ENCODE results near the gene TDRD5. TPM values are rescaled to one million over a fixed set of nuclear protein-coding genes. Genes with fewer than 3 reads are reported as not detected.

The TDRD5 gene
- total RNA-seq, 1 experiment from 2014 or later, result 0.66 TPM

GRCh38 chr1:179599623-179600249 is 8.1 kb downstream of the TDRD5 start:
- Mint-ChIP-seq H3K27ac (no peak overlapping the region), H3K4me3 (no peak overlapping the region), H3K4me1 (no peaks in the 10 kb centered on the region), H3K27me3 (ENCODE audit: low read depth) (peaks cover 12% of the 10 kb centered on the region), H3K36me3 (peaks cover 9% of the 10 kb centered on the region), H3K9me3 (peaks cover 24% of the 10 kb centered on the region)
- CTCF ChIA-PET, result interaction anchor here (0.5 to 1.7 kb wide), 9 partner anchors 8 to 405 kb away, joined by 3 to 6 read pairs (median 3); partner anchors contain the start of gene TDRD5
- POLR2A ChIA-PET, result no interaction called here
- no peak for ATAC-seq
- no peak for DNase-seq (ENCODE audit: low spot score)
- TF ChIP-seq GRHL2 (CRISPR knock-in tag; IDR thresholded peaks at IDR 0.05; ENCODE audit: insufficient replicate concordance, severe bottlenecking) (no peak), CTCF (IDR thresholded peaks at IDR 0.05) (peak; percentile 27; the same call in 1 of the 2 replicates)

GRCh38 chr1:179601093-179601492 is 9.5 kb downstream of the TDRD5 start:
- Mint-ChIP-seq H3K4me3 (no peak overlapping the region), H3K36me3 (peaks cover 9% of the 10 kb centered on the region), H3K27ac (no peak overlapping the region), H3K27me3 (ENCODE audit: low read depth) (peaks cover 8% of the 10 kb centered on the region), H3K9me3 (peaks cover 24% of the 10 kb centered on the region), H3K4me1 (no peaks in the 10 kb centered on the region)
- ChIA-PET CTCF (interaction anchor here (1.7 kb wide), 1 partner anchor 214 kb away, joined by 6 read pairs; no protein-coding TSS in a partner anchor), POLR2A (no interaction called here)
- DNase-seq (ENCODE audit: low spot score), result no peak
- ATAC-seq, result no peak
- TF ChIP-seq ZNF416 (CRISPR knock-in tag; IDR thresholded peaks at IDR 0.05), result no peak
- no peak for TF ChIP-seq FOXP4 (CRISPR knock-in tag; IDR thresholded peaks at IDR 0.05)
- no peak for TF ChIP-seq ZNF512 (CRISPR knock-in tag; IDR thresholded peaks at IDR 0.05; ENCODE audit: borderline replicate concordance)
- no peak for TF ChIP-seq ZNF263 (CRISPR knock-in tag; IDR thresholded peaks at IDR 0.05; ENCODE audit: low read depth)
- TF ChIP-seq OVOL2 (CRISPR knock-in tag; IDR thresholded peaks at IDR 0.05; ENCODE audit: borderline replicate concordance), result no peak
- TF ChIP-seq PRDM15 (CRISPR knock-in tag; IDR thresholded peaks at IDR 0.05), result no peak
- no peak for TF ChIP-seq RORB (CRISPR knock-in tag; IDR thresholded peaks at IDR 0.05)
- no peak for TF ChIP-seq ATF6 (CRISPR knock-in tag; IDR thresholded peaks at IDR 0.05)
- no peak for TF ChIP-seq USF1 (CRISPR knock-in tag; IDR thresholded peaks at IDR 0.05)
- TF ChIP-seq ZSCAN18 (CRISPR knock-in tag; IDR thresholded peaks at IDR 0.05), result no peak
- no peak for TF ChIP-seq GABPB1 (CRISPR knock-in tag; IDR thresholded peaks at IDR 0.05)
- TF ChIP-seq FOXK1 (CRISPR knock-in tag; IDR thresholded peaks at IDR 0.05), result no peak
- no peak for TF ChIP-seq ZNF425 (CRISPR knock-in tag; conservative IDR thresholded peaks at IDR 0.05)
- TF ChIP-seq TEAD1 (CRISPR knock-in tag; IDR thresholded peaks at IDR 0.05), result no peak
- TF ChIP-seq MAX (CRISPR knock-in tag; IDR thresholded peaks at IDR 0.05), result no peak
- TF ChIP-seq NFE2L1 (CRISPR knock-in tag; IDR thresholded peaks at IDR 0.05), result no peak

Data from WTC11 (cell line).